ENCODE results near the gene METTL1.

METTL1 gene

GRCh38 chr12:57766464-57767304 is 5.2 kb downstream of the METTL1 start, which contains the start of gene CYP27B1:
CYP27B1 (minus strand) TSS chr12:57767078; CDS start chr12:57767041, 37 bp downstream.
- no peak for DNase-seq

- DNase-seq: peak in 1 of 2 donors; percentile 33
These were observed 6.0 kb downstream of the METTL1 start for GRCh38 chr12:57765698-57766463.

DNA sequence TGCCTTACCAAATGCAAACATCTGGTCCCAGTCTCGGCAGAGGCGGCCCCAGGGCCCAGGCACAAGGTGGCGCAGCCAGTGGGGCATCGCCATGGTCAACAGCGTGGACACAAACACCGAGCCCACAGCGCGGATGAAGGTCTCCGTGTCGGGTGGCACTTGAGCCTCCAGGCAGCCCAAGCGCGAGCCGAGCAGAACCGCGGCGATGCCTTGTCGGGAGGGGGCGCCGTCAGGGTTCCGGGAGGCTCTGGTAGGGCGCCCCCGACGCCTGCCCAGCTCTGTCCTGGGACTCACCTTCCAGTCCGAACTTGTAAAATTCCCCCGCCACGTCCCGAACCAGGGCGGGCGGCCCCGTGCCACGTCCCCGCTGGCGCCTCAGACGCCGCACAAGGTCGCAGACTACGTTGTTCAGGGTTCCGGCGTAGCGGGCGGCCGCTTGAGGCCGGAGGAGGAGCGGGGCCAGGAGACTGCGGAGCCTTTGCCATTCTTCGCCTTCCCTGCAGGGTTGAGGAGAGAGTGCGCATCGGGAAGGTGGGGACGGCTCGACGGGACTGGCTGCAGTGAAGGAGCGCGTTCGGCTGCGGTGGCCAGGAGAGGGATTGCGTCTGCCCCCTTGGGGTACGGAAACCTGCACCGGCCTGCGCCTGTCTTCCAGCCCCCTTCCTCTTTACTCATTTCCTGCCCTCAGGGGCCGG is 6.8 kb downstream of the METTL1 start:
- peak; percentile 65 to 74 for DNase-seq

DNA sequence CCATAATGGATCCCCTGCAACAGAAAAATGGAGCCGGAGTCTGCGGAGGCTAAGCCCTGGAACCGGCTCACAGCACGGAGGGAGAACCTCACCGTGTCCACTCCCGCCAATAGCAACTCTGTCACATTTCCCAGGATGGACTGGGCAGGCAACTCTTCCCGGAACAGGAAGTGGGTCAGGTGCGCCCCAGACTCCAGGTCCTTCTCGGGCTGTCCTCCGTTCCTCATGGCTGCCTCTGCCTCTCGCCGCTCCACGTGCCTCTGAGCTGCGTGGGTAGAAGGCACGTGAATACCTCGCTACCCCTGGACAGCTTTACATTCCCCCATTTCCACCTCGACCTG is 7.3 kb downstream of the METTL1 start:
- DNase-seq: peak in 1 of 2 donors; percentile 51

GRCh38 chr12:57763881-57764661 is 7.8 kb downstream of the METTL1 start:
- no peak for DNase-seq

DNA sequence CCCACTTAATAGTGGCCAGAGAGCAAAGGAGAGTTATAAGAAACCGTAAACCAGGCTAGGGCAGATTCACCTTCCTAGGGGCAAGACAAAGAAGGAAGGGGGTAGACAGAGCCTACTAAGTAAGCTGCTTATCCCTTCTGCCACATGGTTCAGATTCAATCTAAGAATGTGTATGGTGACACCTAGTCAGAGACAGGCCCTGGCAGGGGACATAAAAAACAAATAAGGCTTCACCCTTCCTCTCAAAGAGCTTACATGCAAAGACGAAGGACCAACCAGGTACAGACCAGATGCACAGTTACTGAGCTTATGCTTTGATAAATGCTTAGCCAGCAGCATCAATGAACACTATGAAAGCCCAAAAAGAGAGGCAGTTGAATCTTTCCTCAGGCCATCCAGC is 9.4 kb downstream of the METTL1 start:
- no peak for DNase-seq

DNA sequence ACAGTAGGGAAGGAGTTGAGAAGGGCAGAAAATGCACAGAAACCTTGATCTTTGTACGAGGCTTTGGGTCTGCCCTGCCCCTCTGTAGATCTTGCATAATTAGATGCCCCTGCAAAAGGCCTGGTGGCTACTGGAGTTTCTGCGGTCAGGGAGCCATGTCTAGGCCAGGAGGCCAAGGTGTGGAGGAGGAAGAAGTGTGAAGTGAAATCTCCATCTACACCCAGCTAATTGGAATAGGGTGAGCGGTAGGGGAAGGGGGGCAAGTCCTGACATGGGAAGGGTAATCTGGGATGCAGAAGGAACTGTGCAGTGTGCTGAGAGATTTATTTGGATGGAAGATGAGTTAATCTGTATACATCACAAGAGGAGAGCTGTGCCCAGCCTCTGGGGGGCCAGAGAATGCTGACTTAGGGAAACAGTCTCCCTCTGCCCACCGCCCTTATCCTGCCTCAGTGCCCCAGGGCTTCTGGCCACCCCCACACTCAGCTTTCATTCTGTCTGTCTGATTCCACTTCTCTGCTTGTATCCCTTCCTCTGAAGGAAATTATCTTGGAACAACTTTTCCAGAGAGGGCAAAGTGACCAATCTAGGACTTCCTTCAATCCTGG is 10.4 kb downstream of the METTL1 start:
- DNase-seq: no peak

DNA sequence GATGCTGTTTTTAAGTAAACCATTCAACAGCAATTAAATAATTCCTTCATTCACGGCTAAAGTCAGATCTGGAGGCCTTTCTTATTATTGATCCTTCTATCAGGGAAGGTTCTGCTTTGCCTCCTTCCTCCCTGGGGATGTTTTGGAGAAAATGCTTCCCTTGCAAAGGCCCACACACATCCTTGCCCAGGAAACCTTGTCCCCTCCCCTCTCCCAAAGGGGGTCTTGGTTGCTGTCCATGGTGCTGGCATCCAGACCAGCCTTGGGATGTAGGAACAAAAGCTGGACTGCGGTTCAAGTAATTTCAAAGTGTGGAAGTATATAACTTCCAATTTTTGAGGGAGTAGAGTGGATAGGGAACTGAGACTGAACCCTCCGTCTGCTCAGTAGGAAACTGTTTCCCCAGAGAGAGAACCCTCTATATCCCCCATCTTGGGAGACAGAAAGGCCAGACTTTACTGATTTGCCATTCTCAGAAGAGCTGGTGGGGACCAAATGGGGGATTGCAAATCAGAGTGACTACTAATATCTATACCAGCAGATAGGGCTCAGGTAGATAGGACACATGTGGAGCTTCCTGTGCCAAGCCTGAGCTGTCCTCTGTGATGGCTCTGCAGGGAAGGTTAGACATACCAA is 11.4 kb downstream of the METTL1 start:
- no peak for DNase-seq

DNA sequence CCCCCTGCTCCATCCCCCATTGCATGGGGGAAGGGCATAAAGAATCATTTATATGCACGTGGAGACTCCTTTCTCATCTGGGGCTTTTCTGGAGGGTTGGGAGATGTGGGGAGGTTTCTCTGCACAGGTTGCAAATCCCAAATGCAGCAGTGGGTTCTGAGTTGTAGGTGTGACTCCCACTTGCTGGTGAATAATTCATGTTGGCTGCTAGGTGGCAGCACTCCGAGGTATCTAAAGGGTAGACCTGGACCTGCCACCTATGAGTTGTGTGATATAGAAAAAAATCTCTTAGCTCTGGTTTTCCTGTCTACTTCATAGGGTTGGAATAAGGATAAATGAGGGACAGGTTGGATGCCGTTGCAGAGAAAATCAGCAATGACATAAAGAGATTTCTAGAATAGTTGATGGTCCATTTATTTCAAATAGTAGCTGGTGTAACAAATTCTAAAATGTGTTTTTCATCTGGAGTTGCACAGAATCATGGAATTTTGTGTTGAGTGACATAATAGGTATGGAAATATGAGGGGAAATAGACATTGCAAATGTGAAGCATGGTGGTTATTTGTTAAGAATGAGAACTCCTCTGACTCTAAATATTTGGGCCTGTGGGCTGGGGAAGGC is 12.4 kb downstream of the METTL1 start:
- peak in 1 of 2 donors; percentile 44 for DNase-seq

- no peak for DNase-seq
These were observed 13.1 kb downstream of the METTL1 start for GRCh38 chr12:57758552-57759359.

GRCh38 chr12:57757771-57758170 is 14.1 kb downstream of the METTL1 start:
- DNase-seq: no peak

- peak; percentile 77 to 79 for DNase-seq
These were observed 15.2 kb downstream of the METTL1 start for GRCh38 chr12:57756406-57757341.

- DNase-seq: peak in 1 of 2 donors; percentile 43
These were observed 16.2 kb downstream of the METTL1 start for GRCh38 chr12:57755454-57756372.

- no peak for DNase-seq
These were observed 16.8 kb downstream of the METTL1 start for GRCh38 chr12:57755194-57755453.

DNA sequence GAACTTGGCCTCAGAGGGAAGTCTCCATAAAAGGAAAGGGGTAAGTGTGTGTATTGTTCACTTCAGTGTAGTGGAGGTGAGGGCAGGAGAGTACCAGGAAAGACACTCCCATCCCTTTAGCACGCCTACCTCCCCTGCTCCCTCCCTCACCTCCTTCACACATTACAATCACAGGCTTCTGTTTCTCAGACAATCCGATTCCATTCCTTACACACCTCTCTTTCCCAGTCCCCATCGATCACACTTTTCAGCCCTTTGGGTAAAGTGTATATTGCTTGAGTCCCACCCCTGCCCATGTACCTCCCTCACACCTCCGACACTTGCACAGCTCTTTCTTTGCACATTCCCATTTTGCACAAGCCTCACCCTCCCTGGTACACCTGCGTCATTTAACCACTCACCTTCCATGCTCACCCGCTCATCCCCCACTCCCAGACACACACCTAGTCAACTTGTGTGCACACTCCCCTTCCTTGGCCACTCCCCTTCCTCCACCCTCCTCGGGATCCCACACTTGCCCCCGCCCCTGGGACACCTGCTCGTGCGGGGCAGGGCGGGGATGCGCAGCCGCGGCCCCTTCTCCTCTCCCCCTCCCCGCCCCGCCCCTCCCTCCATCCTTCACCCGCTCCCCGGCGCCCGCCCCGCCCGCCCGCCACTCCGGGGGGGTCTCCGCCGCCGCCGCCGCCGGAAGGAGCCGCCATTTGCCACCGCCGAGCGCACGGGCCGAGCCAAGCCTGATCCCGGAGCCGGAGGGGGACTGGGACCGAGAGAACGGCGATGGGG is 17.3 kb downstream of the METTL1 start, which contains the start of gene MARCHF9:
MARCHF9 (plus strand) TSS at position 693 of the 783 bp plus-strand sequence. CDS start 426 bp downstream, outside the sequence.
- DNase-seq: peak; percentile 85 to 88

- DNase-seq: no peak
These were observed 18.1 kb downstream of the METTL1 start for GRCh38 chr12:57753756-57754337.

GRCh38 chr12:57752668-57753000 is 19.3 kb downstream of the METTL1 start:
- no peak for DNase-seq
